Neural progenitor cell (in vitro differentiated cells): ENCODE measurements around the gene ITPRID1. TPM values are rescaled to one million over a fixed set of nuclear protein-coding genes. Genes with fewer than 3 reads are reported as not detected.
"Not testable (repeated sequence)": the region's sequence is repeated elsewhere in the genome, so short reads cannot be mapped to it uniquely, and the experiment has no call there.

Experiments
- DNase-seq: peaks from one replicate; pipeline ENCODE4 v3.0.0-alpha.2; 2016; ENCODE audit warnings: low spot score
- H2AFZ ChIP-seq: fragments of 200-600 bp; sonication (generic); replicated peaks from 2 replicates; pipeline ENCODE4 v1.6.1; 2016; ENCODE audit warnings: antibody characterized with exemption
- H3F3A ChIP-seq: fragments of 200-600 bp; sonication (generic); 2 replicates; pipeline ENCODE4 v1.6.1; 2016; ENCODE audit warnings: antibody characterized with exemption, low read depth
- H3K27ac ChIP-seq: fragments of 200-600 bp; sonication (generic); 2 replicates; pipeline ENCODE4 v1.5.1; 2016; ENCODE audit warnings: mild to moderate bottlenecking
- H3K27me3 ChIP-seq: fragments of 200-600 bp; sonication (generic); 2 replicates; pipeline ENCODE4 v1.6.1; 2016; ENCODE audit warnings: mild to moderate bottlenecking, moderate library complexity
- H3K36me3 ChIP-seq: fragments of 200-600 bp; sonication (generic); 2 replicates; pipeline ENCODE4 v1.5.1; 2016
- H3K4me1 ChIP-seq: fragments of 200-600 bp; sonication (generic); 2 replicates; pipeline ENCODE4 v1.6.1; 2016; ENCODE audit warnings: mixed run types
- H3K4me2 ChIP-seq: fragments of 200-600 bp; sonication (generic); 2 replicates; pipeline ENCODE4 v1.6.1; 2016
- H3K4me3 ChIP-seq: fragments of 200-600 bp; sonication (generic); 2 replicates; pipeline ENCODE4 v1.5.1; 2016
- H3K79me2 ChIP-seq: fragments of 200-600 bp; sonication (generic); 2 replicates; pipeline ENCODE4 v1.6.1; 2016; ENCODE audit warnings: low read depth
- H3K9ac ChIP-seq: fragments of 200-600 bp; sonication (generic); 2 replicates; pipeline ENCODE4 v1.6.1; 2016
- H3K9me3 ChIP-seq: fragments of 200-600 bp; sonication (generic); 2 replicates; pipeline ENCODE4 v1.5.1; 2016; ENCODE audit warnings: low read depth
- H4K20me1 ChIP-seq: fragments of 200-600 bp; sonication (generic); 2 replicates; pipeline ENCODE4 v1.6.1; 2016; ENCODE audit warnings: low read depth
- H3K27ac Mint-ChIP-seq: 3 replicates; pipeline ENCODE4 v1.8.0; 2021; ENCODE audit warnings: mixed read lengths
- H3K27me3 Mint-ChIP-seq: 2 replicates; pipeline ENCODE4 v1.8.0; 2022; ENCODE audit warnings: low read depth, mild to moderate bottlenecking, inconsistent platforms, moderate library complexity, mixed read lengths; ENCODE audit not compliant: insufficient read depth
- H3K36me3 Mint-ChIP-seq: 3 replicates; pipeline ENCODE4 v1.8.0; 2021; ENCODE audit warnings: mixed read lengths
- H3K4me1 Mint-ChIP-seq: 3 replicates; pipeline ENCODE4 v1.8.0; 2021; ENCODE audit warnings: mixed read lengths
- H3K4me3 Mint-ChIP-seq: 3 replicates; pipeline ENCODE4 v1.8.0; 2021; ENCODE audit warnings: mild to moderate bottlenecking, moderate library complexity, mixed read lengths
- H3K9me3 Mint-ChIP-seq: 3 replicates; pipeline ENCODE4 v1.8.0; 2020; ENCODE audit warnings: mixed read lengths
- CTCF ChIP-seq: fragments of 200-600 bp; sonication (generic); IDR thresholded peaks from 2 replicates; pipeline ENCODE4 v1.5.1; 2017; ENCODE audit warnings: antibody characterized with exemption, mild to moderate bottlenecking
- EZH2 ChIP-seq: fragments of 200-600 bp; sonication (generic); IDR thresholded peaks from 2 replicates; pipeline ENCODE4 v1.6.1; 2017; ENCODE audit warnings: antibody characterized with exemption, mild to moderate bottlenecking, moderate library complexity
- EZH2phosphoT487 ChIP-seq: fragments of 200-600 bp; sonication (generic); IDR thresholded peaks from 2 replicates; pipeline ENCODE4 v1.6.1; 2017; ENCODE audit warnings: antibody characterized with exemption
- total RNA-seq: library from RNA; depleted of rRNA; stranded (reverse); fragments of >200 nt; gene quantifications from 2 replicates; pipeline ENCODE4 v1.2.3, GENCODE V29; 2015; ENCODE audit warnings: low replicate concordance

ITPRID1 gene
- total RNA-seq, 1 donor from 2014 or later: not detected

DNA sequence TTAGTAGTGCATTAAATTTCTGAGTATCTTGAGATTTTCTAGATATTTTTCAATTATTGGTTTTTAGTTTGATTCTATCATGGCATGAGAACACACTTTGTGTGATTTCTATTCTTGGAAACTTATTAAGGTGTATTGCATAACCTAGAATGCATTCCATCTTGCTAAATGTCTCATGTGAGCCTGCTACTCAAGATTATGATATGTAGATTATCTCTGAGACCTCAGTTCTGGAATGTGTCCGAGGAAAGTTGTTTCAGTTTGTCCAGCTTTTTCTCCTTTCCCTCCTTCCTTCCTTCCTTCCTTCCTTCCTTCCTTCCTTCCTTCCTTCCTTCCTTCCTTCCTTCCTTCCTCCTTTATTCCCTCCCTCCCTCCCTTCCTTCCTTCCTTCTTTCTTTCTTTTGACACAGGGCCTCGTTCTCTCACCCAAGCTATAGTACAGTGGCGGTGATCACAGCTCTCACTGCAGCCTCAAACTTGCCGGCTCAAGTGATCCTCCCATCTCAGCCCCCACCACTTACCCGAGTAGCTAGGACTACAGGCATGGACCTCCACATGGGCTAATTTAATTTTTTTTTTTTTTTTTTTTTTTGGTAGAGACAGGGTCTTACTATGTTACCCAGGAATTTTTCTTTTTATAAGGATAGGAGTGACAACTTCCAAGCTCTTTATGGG, 7.6 kb downstream of the ITPRID1 start:
- no peak for TF ChIP-seq CTCF

GRCh38 chr7:31526864-31527263, 13.0 kb downstream of the ITPRID1 start:
- DNase-seq: no peak
- no peaks in the 10 kb centered on the region for H3K36me3 ChIP-seq
- no peak overlapping the region for H3K4me3 Mint-ChIP-seq
- no peak overlapping the region for H2AFZ ChIP-seq
- H3K9me3 ChIP-seq: no peaks in the 10 kb centered on the region
- H3K4me3 ChIP-seq: no peak overlapping the region
- H3K9me3 Mint-ChIP-seq: no peaks in the 10 kb centered on the region
- no peaks in the 10 kb centered on the region for H3F3A ChIP-seq
- TF ChIP-seq EZH2phosphoT487: no peak
- no peak for TF ChIP-seq CTCF
- TF ChIP-seq EZH2: no peak
- no peak overlapping the region for H3K27ac Mint-ChIP-seq
- H3K79me2 ChIP-seq: no peaks in the 10 kb centered on the region
- no peaks in the 10 kb centered on the region for H4K20me1 ChIP-seq
- H3K4me1 ChIP-seq: no peaks in the 10 kb centered on the region
- H3K27me3 ChIP-seq: no peaks in the 10 kb centered on the region
- peaks cover 2% of the 10 kb centered on the region for H3K27me3 Mint-ChIP-seq
- H3K4me2 ChIP-seq: no peak overlapping the region
- H3K9ac ChIP-seq: no peak overlapping the region
- H3K36me3 Mint-ChIP-seq: no peaks in the 10 kb centered on the region
- H3K4me1 Mint-ChIP-seq: no peaks in the 10 kb centered on the region
- H3K27ac ChIP-seq: no peak overlapping the region

More for the DNA sequence above, 7.6 kb downstream of the ITPRID1 start:
- no peak overlapping the region for H3K9ac ChIP-seq
- no peak overlapping the region for H3K4me3 Mint-ChIP-seq
- H3K27ac ChIP-seq: no peak overlapping the region
- no peaks in the 10 kb centered on the region for H3K27me3 Mint-ChIP-seq
- no peaks in the 10 kb centered on the region for H3K36me3 Mint-ChIP-seq
- no peaks in the 10 kb centered on the region for H3K27me3 ChIP-seq
- no peaks in the 10 kb centered on the region for H3F3A ChIP-seq
- no peak overlapping the region for H3K27ac Mint-ChIP-seq
- no peak overlapping the region for H3K4me3 ChIP-seq
- no peaks in the 10 kb centered on the region for H3K9me3 Mint-ChIP-seq
- H4K20me1 ChIP-seq: no peaks in the 10 kb centered on the region
- H3K4me1 Mint-ChIP-seq: no peaks in the 10 kb centered on the region
- H3K79me2 ChIP-seq: no peaks in the 10 kb centered on the region
- H2AFZ ChIP-seq: no peak overlapping the region
- no peaks in the 10 kb centered on the region for H3K4me1 ChIP-seq
- no peaks in the 10 kb centered on the region for H3K9me3 ChIP-seq
- no peak for DNase-seq
- H3K36me3 ChIP-seq: no peaks in the 10 kb centered on the region
- no peak overlapping the region for H3K4me2 ChIP-seq

GRCh38 chr7:31529103-31529502, 15.2 kb downstream of the ITPRID1 start:
- Histone ChIP-seq H3K4me2 (no peak overlapping the region), H3K79me2 (no peaks in the 10 kb centered on the region), H3K27me3 (no peaks in the 10 kb centered on the region), H3K9ac (no peak overlapping the region), H3K4me1 (no peaks in the 10 kb centered on the region), H3K27ac (no peak overlapping the region), H3K36me3 (no peaks in the 10 kb centered on the region), H3K9me3 (no peaks in the 10 kb centered on the region), H4K20me1 (no peaks in the 10 kb centered on the region), H3F3A (no peaks in the 10 kb centered on the region), H3K4me3 (no peak overlapping the region), H2AFZ (no peak overlapping the region)
- Mint-ChIP-seq H3K27me3 (peaks cover 2% of the 10 kb centered on the region), H3K27ac (no peak overlapping the region), H3K4me3 (no peak overlapping the region), H3K36me3 (no peaks in the 10 kb centered on the region), H3K9me3 (no peaks in the 10 kb centered on the region), H3K4me1 (no peaks in the 10 kb centered on the region)
- DNase-seq: no peak
- TF ChIP-seq CTCF (no peak), EZH2 (no peak)

GRCh38 chr7:31540651-31541185, 26.8 kb downstream of the ITPRID1 start:
- not testable (repeated sequence) for H3K4me2 ChIP-seq, H3K9me3 ChIP-seq, H3K4me3 ChIP-seq, DNase-seq, H3K4me3 Mint-ChIP-seq, H3K27me3 ChIP-seq, H4K20me1 ChIP-seq, H3K9ac ChIP-seq, H2AFZ ChIP-seq, H3F3A ChIP-seq, H3K4me1 ChIP-seq, H3K36me3 ChIP-seq, H3K9me3 Mint-ChIP-seq, H3K27ac ChIP-seq, H3K4me1 Mint-ChIP-seq, H3K27me3 Mint-ChIP-seq, H3K79me2 ChIP-seq, H3K27ac Mint-ChIP-seq, H3K36me3 Mint-ChIP-seq
